OCI-LY1 (cell line): Measurements from ENCODE around the gene HIC1.

Source experiments
- H2AFZ ChIP-seq: fragments of 200-600 bp; sonication (generic), shearing (Covaris generic); 2 replicates; pipeline ENCODE4 v1.6.0; 2014; ENCODE audit warnings: antibody characterized with exemption, mild to moderate bottlenecking, low read length
- H3F3A ChIP-seq: fragments of 200-600 bp; sonication (generic), shearing (Covaris generic); 2 replicates; pipeline ENCODE4 v1.6.0; 2014; ENCODE audit warnings: mild to moderate bottlenecking, antibody characterized with exemption, low read length, moderate library complexity; ENCODE audit not compliant: insufficient read depth
- H3K27ac ChIP-seq: fragments of 200-600 bp; sonication (generic); 2 replicates; pipeline ENCODE4 v1.5.1; 2014; ENCODE audit warnings: low read length, mixed run types, mild to moderate bottlenecking, low read depth; ENCODE audit not compliant: poor library complexity, severe bottlenecking
- H3K27me3 ChIP-seq: fragments of 200-600 bp; sonication (generic); 2 replicates; pipeline ENCODE4 v1.6.0; 2014; ENCODE audit warnings: antibody characterized with exemption, mild to moderate bottlenecking, low read length, moderate library complexity; ENCODE audit not compliant: insufficient read depth
- H3K36me3 ChIP-seq: fragments of 200-600 bp; sonication (generic); 2 replicates; pipeline ENCODE4 v1.6.1; 2014; ENCODE audit warnings: mild to moderate bottlenecking, antibody characterized with exemption, low read length, moderate library complexity, mixed read lengths; ENCODE audit not compliant: insufficient read depth
- H3K4me1 ChIP-seq: fragments of 200-600 bp; sonication (generic); 2 replicates; pipeline ENCODE4 v1.5.1; 2014; ENCODE audit warnings: mild to moderate bottlenecking, low read length, moderate library complexity; ENCODE audit not compliant: insufficient read depth, severe bottlenecking
- H3K4me2 ChIP-seq: fragments of 200-600 bp; sonication (generic), shearing (Covaris generic); 2 replicates; pipeline ENCODE4 v1.6.1; 2014; ENCODE audit warnings: low read length
- H3K4me3 ChIP-seq: fragments of 200-600 bp; sonication (generic); 2 replicates; pipeline ENCODE4 v1.5.1; 2014; ENCODE audit warnings: low read length, low read depth, mild to moderate bottlenecking, mixed read lengths; ENCODE audit not compliant: poor library complexity, severe bottlenecking
- H3K79me2 ChIP-seq: fragments of 200-600 bp; shearing (Covaris generic); 2 replicates; pipeline ENCODE4 v1.6.1; 2016; ENCODE audit warnings: mixed run types, low read length, mixed read lengths; ENCODE audit not compliant: insufficient read depth
- H3K9ac ChIP-seq: fragments of 200-600 bp; sonication (generic), shearing (Covaris generic); 2 replicates; pipeline ENCODE4 v1.6.1; 2014; ENCODE audit warnings: mild to moderate bottlenecking, low read length, mixed read lengths
- H3K9me2 ChIP-seq: fragments of 200-600 bp; sonication (generic), shearing (Covaris generic); 2 replicates; pipeline ENCODE4 v1.6.1; 2014; ENCODE audit warnings: low read depth, mild to moderate bottlenecking, low read length, mixed read lengths
- H3K9me3 ChIP-seq: fragments of 200-600 bp; shearing (Covaris generic); 2 replicates; pipeline ENCODE4 v1.6.1; 2014; ENCODE audit warnings: low read length, mixed read lengths
- H4K20me1 ChIP-seq: fragments of 200-600 bp; sonication (generic), shearing (Covaris generic); 2 replicates; pipeline ENCODE4 v1.6.0; 2016; ENCODE audit warnings: mild to moderate bottlenecking, low read length; ENCODE audit not compliant: insufficient read depth
- CTCF ChIP-seq: fragments of 200-600 bp; sonication (generic), shearing (Covaris generic); IDR thresholded peaks from 2 replicates; pipeline ENCODE4 v1.5.1; 2017; ENCODE audit warnings: mild to moderate bottlenecking, antibody characterized with exemption, low read length, moderate library complexity, mixed read lengths
- EZH2 ChIP-seq: fragments of 200-600 bp; sonication (generic), shearing (Covaris generic); IDR thresholded peaks from 2 replicates; pipeline ENCODE4 v1.8.0; 2017; ENCODE audit warnings: borderline replicate concordance, mixed run types, mild to moderate bottlenecking, antibody characterized with exemption, low read length, moderate library complexity, mixed read lengths

Gene HIC1

GRCh38 chr17:2085648-2085949, 30.7 kb downstream of the HIC1 start:
- no peak overlapping the region for H3K4me3 ChIP-seq
- no peak overlapping the region for H3K9ac ChIP-seq
- no peak overlapping the region for H3K4me2 ChIP-seq
- TF ChIP-seq EZH2 (no peak), CTCF (no peak)
- H3K27ac ChIP-seq: no peak overlapping the region
- H3K27me3 ChIP-seq: no peaks in the 10 kb centered on the region
- H4K20me1 ChIP-seq: no peaks in the 10 kb centered on the region
- no peaks in the 10 kb centered on the region for H3F3A ChIP-seq
- H3K9me2 ChIP-seq: no peaks in the 10 kb centered on the region
- no peaks in the 10 kb centered on the region for H3K9me3 ChIP-seq
- H3K36me3 ChIP-seq: peaks cover 11% of the 10 kb centered on the region; the same call in 1 of the 2 replicates
- no peak overlapping the region for H2AFZ ChIP-seq
- H3K79me2 ChIP-seq: no peaks in the 10 kb centered on the region
- peaks cover 44% of the 10 kb centered on the region for H3K4me1 ChIP-seq

- peaks cover 51% of the 10 kb centered on the region for H3K4me1 ChIP-seq
- no peaks in the 10 kb centered on the region for H3F3A ChIP-seq
- no peak overlapping the region for H3K4me3 ChIP-seq
- no peaks in the 10 kb centered on the region for H4K20me1 ChIP-seq
- no peak for TF ChIP-seq EZH2
- no peak for TF ChIP-seq CTCF
- H3K27ac ChIP-seq: peak overlapping the region; percentile 70
- H3K9me3 ChIP-seq: no peaks in the 10 kb centered on the region
- H3K36me3 ChIP-seq: peaks cover 7% of the 10 kb centered on the region; the same call in 1 of the 2 replicates
- H3K9ac ChIP-seq: no peak overlapping the region
- no peak overlapping the region for H2AFZ ChIP-seq
- no peak overlapping the region for H3K4me2 ChIP-seq
- no peaks in the 10 kb centered on the region for H3K27me3 ChIP-seq
- H3K9me2 ChIP-seq: no peaks in the 10 kb centered on the region
- H3K79me2 ChIP-seq: no peaks in the 10 kb centered on the region
These were observed 31.4 kb downstream of the HIC1 start for GRCh38 chr17:2086306-2086705.

GRCh38 chr17:2087597-2088211, 32.8 kb downstream of the HIC1 start:
- Histone ChIP-seq H3K9ac (peak overlapping the region; percentile 49; the same call in 1 of the 2 replicates), H3K9me3 (no peaks in the 10 kb centered on the region), H3K27ac (peak overlapping the region; percentile 70), H3K27me3 (no peaks in the 10 kb centered on the region), H3K4me2 (peak overlapping the region; percentile 71; the same call in 1 of the 2 replicates), H3F3A (no peaks in the 10 kb centered on the region), H3K4me1 (peaks cover 51% of the 10 kb centered on the region), H3K36me3 (no peaks in the 10 kb centered on the region), H3K4me3 (peak overlapping the region; percentile 1), H2AFZ (no peak overlapping the region), H4K20me1 (no peaks in the 10 kb centered on the region), H3K9me2 (no peaks in the 10 kb centered on the region), H3K79me2 (no peaks in the 10 kb centered on the region)
- no peak for TF ChIP-seq EZH2
- TF ChIP-seq CTCF: no peak
